H1 (cell line): Measurements from ENCODE around the gene PRSS23. TPM values are rescaled to one million over a fixed set of nuclear protein-coding genes. Genes with fewer than 3 reads are reported as not detected.

ENCODE experiments used
- CTCF ChIA-PET: fragments of 300-600 bp; sonication (Branson Sonifier 250); formaldehyde crosslinking; loops from one replicate; lab custom pipeline; 2021; ENCODE audit not compliant: partially characterized antibody; lab: Charles Lee
- POLR2A ChIA-PET: fragments of 300-600 bp; sonication (Branson Sonifier 250); formaldehyde crosslinking; loops from one replicate; lab custom pipeline; 2021; ENCODE audit warnings: inconsistent platforms; ENCODE audit not compliant: partially characterized antibody; lab: Charles Lee
- DNase-seq, 2 experiments: peaks; one replicate each; pipeline versions ENCODE4 v3.0.0 to v3.0.0-alpha.2; 2010 to 2022; ENCODE audit warnings: low spot score in 2 of 2, low read depth in 1 of 2, mixed read lengths in 1 of 2
- FAIRE-seq: peaks from 2 replicates; lab custom pipeline; 2011; peaks lifted over from hg19 to GRCh38; lab: Jason Lieb, UNC
- H2AFZ ChIP-seq: 2 replicates; pipeline ENCODE4 v1.8.1; 2012; ENCODE audit warnings: low read length, inconsistent platforms
- H2AK5ac ChIP-seq: 2 replicates; pipeline ENCODE4 v1.6.1; 2013; ENCODE audit warnings: low read depth, low read length
- H2BK120ac ChIP-seq: replicated peaks from 2 replicates; pipeline ENCODE3; 2013; ENCODE audit warnings: low read depth, low read length, inconsistent platforms
- H2BK12ac ChIP-seq: 2 replicates; pipeline ENCODE4 v1.6.1; 2013; ENCODE audit warnings: low read depth, low read length
- H2BK15ac ChIP-seq: 2 replicates; pipeline ENCODE4 v1.6.1; 2013; ENCODE audit warnings: low read length
- H2BK20ac ChIP-seq: 2 replicates; pipeline ENCODE4 v1.6.1; 2013; ENCODE audit warnings: low read length
- H2BK5ac ChIP-seq: 2 replicates; pipeline ENCODE4 v1.6.1; 2013; ENCODE audit warnings: low read depth, low read length
- H3K14ac ChIP-seq: 2 replicates; pipeline ENCODE4 v1.6.1; 2013; ENCODE audit warnings: inconsistent platforms; ENCODE audit not compliant: insufficient read length
- H3K18ac ChIP-seq: 2 replicates; pipeline ENCODE4 v1.6.1; 2013; ENCODE audit warnings: low read length; ENCODE audit errors: extremely low read depth
- H3K23ac ChIP-seq: 2 replicates; pipeline ENCODE4 v1.6.1; 2013; ENCODE audit warnings: inconsistent platforms; ENCODE audit not compliant: insufficient read length
- H3K23me2 ChIP-seq: 2 replicates; pipeline ENCODE4 v1.6.1; 2013; ENCODE audit warnings: low read depth, low read length
- H3K27ac ChIP-seq: 2 replicates; pipeline ENCODE4 v1.6.1; 2011; ENCODE audit warnings: low read depth, low read length, inconsistent platforms
- H3K27me3 ChIP-seq, 4 experiments: replicated peaks in 1 of 4; 1 replicate in 1 of 4; 2 replicates in 3 of 4; pipeline versions ENCODE4 v1.6.1 to v1.8.1; 2011 to 2013; ENCODE audit warnings: low read length in 3 of 4, mild to moderate bottlenecking in 3 of 4, inconsistent platforms in 2 of 4, mixed read lengths in 2 of 4, moderate library complexity in 1 of 4; ENCODE audit not compliant: control insufficient read depth in 3 of 4, insufficient read depth in 3 of 4; ENCODE audit errors: extremely low read depth in 1 of 4
- H3K36me3 ChIP-seq, 4 experiments: 2 replicates each; pipeline versions ENCODE4 v1.6.1 to v1.8.1; 2011 to 2013; ENCODE audit warnings: mild to moderate bottlenecking in 4 of 4, low read length in 3 of 4, moderate library complexity in 2 of 4, control low read depth in 1 of 4, inconsistent platforms in 1 of 4; ENCODE audit not compliant: insufficient read depth in 4 of 4, control insufficient read depth in 2 of 4
- H3K4ac ChIP-seq: replicated peaks from 2 replicates; pipeline ENCODE3; 2013; ENCODE audit warnings: low read length, low read depth, mixed read lengths, inconsistent platforms; ENCODE audit not compliant: insufficient read length
- H3K4me1 ChIP-seq, 4 experiments: replicated peaks in 1 of 4; 1 replicate in 1 of 4; 2 replicates in 3 of 4; pipeline versions ENCODE4 v1.6.1 to v1.8.1; 2011 to 2013; ENCODE audit warnings: low read length in 3 of 4, inconsistent platforms in 2 of 4, mixed read lengths in 1 of 4; ENCODE audit not compliant: insufficient read depth in 4 of 4, control insufficient read depth in 3 of 4
- H3K4me2 ChIP-seq, 2 experiments: 2 replicates each; pipeline versions ENCODE4 v1.6.1 to v1.8.1; 2011 to 2013; ENCODE audit warnings: low read depth in 2 of 2, low read length in 2 of 2, control low read depth in 1 of 2, inconsistent platforms in 1 of 2, mild to moderate bottlenecking in 1 of 2; ENCODE audit not compliant: insufficient read depth in 1 of 2
- H3K4me3 ChIP-seq, 4 experiments: fragments of 200-600, 300-600 bp in 1 of 4; sonication (generic), shearing (Covaris generic), sonication (Bioruptor Twin) in 1 of 4; 2 replicates each; pipeline versions ENCODE4 v1.5.1 to v1.8.1; 2011 to 2016; ENCODE audit warnings: low read length in 4 of 4, low read depth in 3 of 4, control low read depth in 2 of 4, inconsistent platforms in 2 of 4, mild to moderate bottlenecking in 2 of 4, mixed read lengths in 1 of 4, moderate library complexity in 1 of 4; ENCODE audit not compliant: insufficient read depth in 2 of 4; ENCODE audit errors: extremely low read depth in 1 of 4
- H3K56ac ChIP-seq: replicated peaks from 2 replicates; pipeline ENCODE3; 2013; ENCODE audit warnings: low read depth, mild to moderate bottlenecking, mixed read lengths, low read length, inconsistent platforms; ENCODE audit not compliant: insufficient read length
- H3K79me1 ChIP-seq: 2 replicates; pipeline ENCODE4 v1.6.1; 2013; ENCODE audit warnings: low read depth, low read length, control low read depth
- H3K79me2 ChIP-seq, 2 experiments: 2 replicates each; pipeline versions ENCODE4 v1.6.1 to v1.8.1; 2012 to 2013; ENCODE audit warnings: low read length in 2 of 2, mild to moderate bottlenecking in 2 of 2, inconsistent platforms in 1 of 2; ENCODE audit not compliant: insufficient read depth in 2 of 2, control insufficient read depth in 1 of 2
- H3K9ac ChIP-seq, 4 experiments: replicated peaks in 1 of 4; 1 replicate in 1 of 4; 2 replicates in 3 of 4; pipeline versions ENCODE4 v1.6.1 to v1.8.1; 2011 to 2013; ENCODE audit warnings: low read depth in 3 of 4, low read length in 3 of 4, control low read depth in 2 of 4, mild to moderate bottlenecking in 2 of 4, moderate library complexity in 2 of 4, inconsistent platforms in 1 of 4; ENCODE audit errors: extremely low read depth in 1 of 4
- H3K9me3 ChIP-seq, 2 experiments: 2 replicates each; pipeline versions ENCODE4 v1.6.1 to v1.8.1; 2012 to 2013; ENCODE audit warnings: mild to moderate bottlenecking in 2 of 2, moderate library complexity in 2 of 2, control low read depth in 1 of 2, inconsistent platforms in 1 of 2, low read depth in 1 of 2, low read length in 1 of 2, mixed read lengths in 1 of 2; ENCODE audit not compliant: insufficient read depth in 2 of 2
- H4K20me1 ChIP-seq, 2 experiments: replicated peaks in 1 of 2; 2 replicates each; pipeline versions ENCODE3 to v1.8.1; 2011 to 2013; ENCODE audit warnings: inconsistent platforms in 2 of 2, low read length in 2 of 2, mild to moderate bottlenecking in 1 of 2; ENCODE audit not compliant: insufficient read depth in 2 of 2, control insufficient read depth in 1 of 2
- H4K5ac ChIP-seq: 2 replicates; pipeline ENCODE4 v1.6.1; 2013; ENCODE audit warnings: low read length, low read depth, mixed read lengths, inconsistent platforms; ENCODE audit not compliant: insufficient read length
- H4K8ac ChIP-seq: 2 replicates; pipeline ENCODE4 v1.8.0; 2013; ENCODE audit warnings: mild to moderate bottlenecking, moderate library complexity, low read length, inconsistent platforms; ENCODE audit not compliant: insufficient read depth; ENCODE audit errors: extremely low read depth
- H4K91ac ChIP-seq: replicated peaks from 2 replicates; pipeline ENCODE3; 2013; ENCODE audit warnings: low read length, mixed read lengths, inconsistent platforms; ENCODE audit not compliant: insufficient read length
- CHD2 ChIP-seq: IDR thresholded peaks from 2 replicates; pipeline ENCODE4 v1.6.1; 2012; ENCODE audit warnings: low read length, improper control_type of control experiment
- ZNF274 ChIP-seq: IDR thresholded peaks from 2 replicates; pipeline ENCODE4 v1.7.0; 2012; ENCODE audit warnings: low read length, borderline replicate concordance; ENCODE audit errors: extremely low read depth
- WGBS, 2 experiments: shearing (Covaris generic) in 1 of 2; methylation state at CpG; one replicate each; pipeline versions ENCODE4 v1.1.6 to v1.1.7; 2013 to 2015; ENCODE audit warnings: low lambda C conversion rate in 2 of 2, mixed read lengths in 2 of 2, inconsistent platforms in 1 of 2, low coverage in 1 of 2, missing lambda C conversion rate in 1 of 2; ENCODE audit not compliant: insufficient replicate concordance in 2 of 2, insufficient coverage in 1 of 2, insufficient read length in 1 of 2; ENCODE audit errors: extremely low coverage in 1 of 2, missing lambda C conversion rate in 1 of 2; 5-methylcytosine and 5-hydroxymethylcytosine counted together
- polyA plus RNA-seq, 7 experiments: library from polyadenylated mRNA; depleted of rRNA in 3 of 7; stranded (reverse) in 5 of 7; unstranded in 2 of 7; fragments of >200 nt in 5 of 7; fragments of 200-250 nt in 2 of 7; gene quantifications; 1 replicate in 5 of 7; 2 replicates in 1 of 7; 4 replicates in 1 of 7; pipeline versions ENCODE4 v1.2.1 to v1.2.3, GENCODE V29; 2011 to 2013; ENCODE audit warnings: missing spikeins in 2 of 7, mixed read lengths in 2 of 7
- total RNA-seq: library from RNA; stranded (reverse); fragmentation: NEBNext Ultra II Directional; extraction: Animal tissue kit (Norgen Biotek cat#: 25700); gene quantifications from 2 replicates; pipeline ENCODE4 v1.2.1, GENCODE V29; 2021

The PRSS23 gene
- total and polyA plus RNA-seq, 2 of the 8 experiments (the other 6 are each of a cell fraction or from before 2014, with no cell fraction given): 4.4 to 5.6 TPM

- Histone ChIP-seq H3K4me1 (peaks cover 0 to 5% (median 1%) of the 10 kb centered on the region in 4 experiments; a peak in 1 of 7 replicates), H3K9me3 (no peaks in the 10 kb centered on the region), H3K23ac (no peak overlapping the region), H3K18ac (no peak overlapping the region), H3K23me2 (no peaks in the 10 kb centered on the region), H3K4me2 (no peak overlapping the region), H2BK120ac (no peak overlapping the region), H2AK5ac (no peak overlapping the region), H2BK15ac (no peak overlapping the region), H3K27me3 (no peaks in the 10 kb centered on the region), H3K79me1 (no peaks in the 10 kb centered on the region), H3K79me2 (no peaks in the 10 kb centered on the region), H4K20me1 (no peaks in the 10 kb centered on the region), H4K8ac (no peak overlapping the region), H3K14ac (no peak overlapping the region), H3K56ac (no peak overlapping the region), H3K4me3 (no peak overlapping the region), H2BK5ac (no peak overlapping the region), H2BK20ac (no peak overlapping the region), H4K5ac (no peak overlapping the region), H4K91ac (no peak overlapping the region), H2BK12ac (no peak overlapping the region), H3K27ac (no peak overlapping the region), H3K4ac (no peak overlapping the region), H3K9ac (no peak overlapping the region), H2AFZ (no peak overlapping the region), H3K36me3 (no peaks in the 10 kb centered on the region)
- WGBS, 2 experiments: 76% methylated on average over 2 of the region's 2 CpGs; no CpG with 5 or more reads in 1 of the 2 experiments
- POLR2A ChIA-PET: no interaction called here
- CTCF ChIA-PET: interaction anchor here (0.6 to 2.7 kb wide), 5 partner anchors 8 to 204 kb away, joined by 3 to 7 read pairs (median 5); partner anchors contain the start of gene PRSS23
- no peak for FAIRE-seq
- no peak for DNase-seq
- TF ChIP-seq CHD2 (no peak), ZNF274 (no peak)
Measured at GRCh38 chr11:86810288-86810687, 9.9 kb downstream of the PRSS23 start.
